ENCODE results near the gene FAM171A2.

DNA sequence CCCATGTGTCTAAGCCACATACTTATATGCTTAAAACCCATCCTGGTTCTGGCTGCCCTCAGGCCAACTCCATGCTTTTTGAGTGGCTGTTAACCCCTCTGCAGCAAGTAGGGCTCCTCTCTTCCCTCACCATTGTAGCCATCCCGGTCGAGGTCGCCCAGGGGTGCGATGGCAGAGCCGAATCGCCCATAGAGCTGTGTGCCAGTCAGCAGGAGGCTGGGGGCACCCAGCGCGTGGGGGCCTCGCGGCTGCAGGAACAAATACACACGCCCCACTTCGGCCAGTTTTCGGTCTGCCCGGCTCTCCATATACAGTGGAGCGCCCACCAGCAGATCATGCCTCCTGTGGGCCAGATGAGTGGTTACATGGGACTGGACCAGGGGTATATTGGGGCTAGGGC, 19.7 kb upstream of the FAM171A2 start:
- TF ChIP-seq, protein P1, sequence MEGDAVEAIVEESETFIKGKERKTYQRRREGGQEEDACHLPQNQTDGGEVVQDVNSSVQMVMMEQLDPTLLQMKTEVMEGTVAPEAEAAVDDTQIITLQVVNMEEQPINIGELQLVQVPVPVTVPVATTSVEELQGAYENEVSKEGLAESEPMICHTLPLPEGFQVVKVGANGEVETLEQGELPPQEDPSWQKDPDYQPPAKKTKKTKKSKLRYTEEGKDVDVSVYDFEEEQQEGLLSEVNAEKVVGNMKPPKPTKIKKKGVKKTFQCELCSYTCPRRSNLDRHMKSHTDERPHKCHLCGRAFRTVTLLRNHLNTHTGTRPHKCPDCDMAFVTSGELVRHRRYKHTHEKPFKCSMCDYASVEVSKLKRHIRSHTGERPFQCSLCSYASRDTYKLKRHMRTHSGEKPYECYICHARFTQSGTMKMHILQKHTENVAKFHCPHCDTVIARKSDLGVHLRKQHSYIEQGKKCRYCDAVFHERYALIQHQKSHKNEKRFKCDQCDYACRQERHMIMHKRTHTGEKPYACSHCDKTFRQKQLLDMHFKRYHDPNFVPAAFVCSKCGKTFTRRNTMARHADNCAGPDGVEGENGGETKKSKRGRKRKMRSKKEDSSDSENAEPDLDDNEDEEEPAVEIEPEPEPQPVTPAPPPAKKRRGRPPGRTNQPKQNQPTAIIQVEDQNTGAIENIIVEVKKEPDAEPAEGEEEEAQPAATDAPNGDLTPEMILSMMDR (IDR thresholded peaks at IDR 0.05): no peak
- no peak for TF ChIP-seq ZFX (IDR thresholded peaks at IDR 0.05; ENCODE audit: borderline replicate concordance)
